K562 (cell line): Measurements from ENCODE around the gene CHCHD4. TPM values are rescaled to one million over a fixed set of nuclear protein-coding genes. Genes with fewer than 3 reads are reported as not detected.

Experiments
- AFF1 ChIP-seq, 2 experiments: fragments of 450-650 bp; IDR thresholded peaks; 2 replicates each; pipeline ENCODE4 v1.6.1; 2018; ENCODE audit warnings: mild to moderate bottlenecking in 2 of 2, low read depth in 1 of 2; ENCODE audit not compliant: partially characterized antibody in 2 of 2
- CHD1 ChIP-seq: fragments of 200-600 bp; sonication (generic); IDR thresholded peaks from one replicate; pipeline ENCODE4 v1.6.1; 2012; ENCODE audit warnings: mild to moderate bottlenecking, moderate library complexity, low read length, inconsistent platforms
- DDX20 ChIP-seq: fragments of 450-650 bp; IDR thresholded peaks from 2 replicates; pipeline ENCODE4 v1.6.1; 2016; ENCODE audit warnings: missing genetic modification characterization, low read depth, mild to moderate bottlenecking, missing compliant biosample characterization, moderate library complexity
- HMG20B ChIP-seq: fragments of 250-450 bp; sonication (Bioruptor Pico); IDR thresholded peaks from 2 replicates; pipeline ENCODE4 v1.5.0; 2021; ENCODE audit warnings: mild to moderate bottlenecking
- HSF4 ChIP-seq: fragments of 250-450 bp; sonication (Bioruptor Pico); IDR thresholded peaks from 2 replicates; pipeline ENCODE4 v2.1.2; 2022; ENCODE audit warnings: mild to moderate bottlenecking, moderate library complexity, borderline replicate concordance
- KDM4B ChIP-seq, 2 experiments: fragments of 450-650 bp in 1 of 2; sonication (generic) in 1 of 2; IDR thresholded peaks; 2 replicates each; pipeline ENCODE4 v1.6.1; 2016 to 2017; ENCODE audit warnings: borderline replicate concordance in 2 of 2, antibody characterized with exemption in 1 of 2, low read depth in 1 of 2, mild to moderate bottlenecking in 1 of 2
- LARP7 ChIP-seq: fragments of 450-650 bp; IDR thresholded peaks from 2 replicates; pipeline ENCODE4 v1.6.1; 2016
- MCM7 ChIP-seq, 2 experiments: fragments of 450-650 bp; IDR thresholded peaks; 2 replicates each; pipeline ENCODE4 v1.6.1; 2016 to 2018
- NCOA4 ChIP-seq: fragments of 450-650 bp; IDR thresholded peaks from 2 replicates; pipeline ENCODE4 v1.6.1; 2018; ENCODE audit warnings: mild to moderate bottlenecking; ENCODE audit not compliant: partially characterized antibody
- PHB2 ChIP-seq: fragments of 450-650 bp; IDR thresholded peaks from 2 replicates; pipeline ENCODE4 v1.6.1; 2017; ENCODE audit warnings: low read depth
- POU5F1 ChIP-seq: fragments of 150-350 bp; IDR thresholded peaks from 2 replicates; pipeline ENCODE4 v1.6.1; 2014; ENCODE audit warnings: borderline replicate concordance, low read length, low read depth, mild to moderate bottlenecking; ENCODE audit not compliant: partially characterized antibody
- RHOXF2B ChIP-seq: fragments of 250-450 bp; sonication (Bioruptor Pico); conservative IDR thresholded peaks from 2 replicates; pipeline ENCODE4 v1.5.1; 2021
- SRSF1 ChIP-seq: fragments of 200-400 bp; formaldehyde crosslinking; IDR thresholded peaks from 2 replicates; pipeline ENCODE4 v1.6.1; 2017; ENCODE audit warnings: mild to moderate bottlenecking, low read depth, low read length, moderate library complexity
- TCF7 ChIP-seq: sonication (generic); IDR thresholded peaks from 2 replicates; pipeline ENCODE4 v1.6.1; 2016; ENCODE audit warnings: antibody characterized with exemption, borderline replicate concordance
- TFE3 ChIP-seq: fragments of 450-650 bp; formaldehyde crosslinking; IDR thresholded peaks from 2 replicates; pipeline ENCODE4 v1.4.0; 2020; ENCODE audit warnings: mild to moderate bottlenecking, mixed read lengths
- ZBTB1 ChIP-seq: sonication (generic); formaldehyde crosslinking; IDR thresholded peaks from 2 replicates; pipeline ENCODE4 v1.8.1; 2023; ENCODE audit warnings: missing genetic modification reagents, low read depth, mild to moderate bottlenecking, borderline replicate concordance
- ZFPM2 ChIP-seq: fragments of 250-450 bp; sonication (Bioruptor Pico); IDR thresholded peaks from 2 replicates; pipeline ENCODE4 v1.5.1; 2022; ENCODE audit warnings: mild to moderate bottlenecking
- polyA plus RNA-seq, 8 experiments: library from polyadenylated mRNA; depleted of rRNA in 4 of 8; stranded (reverse) in 5 of 8; unstranded in 3 of 8; fragments of >200 nt; fragmentation: Nextera tagmentation in 2 of 8; fragmentation: Illumina TruSeq in 1 of 8; extraction: Ambion mirVana in 2 of 8; extraction: Trizol in 1 of 8; gene quantifications; 2 replicates each; pipeline versions ENCODE4 v1.2.1 to v1.2.3, GENCODE V29; 2011 to 2014; ENCODE audit warnings: inconsistent platforms in 1 of 8, missing spikeins in 1 of 8
- total RNA-seq, 7 experiments: library from RNA; depleted of rRNA in 6 of 7; stranded (reverse); fragments of >200 nt in 6 of 7; fragmentation: Illumina TruSeq in 2 of 7; extraction: Trizol in 2 of 7; gene quantifications; 2 replicates each; pipeline versions ENCODE4 v1.2.1 to v1.2.3, GENCODE V29; 2011 to 2021; ENCODE audit warnings: low replicate concordance in 1 of 7
- TF ChIP-seq, protein P1 (sequence below): fragments of 250-450 bp; sonication (Bioruptor Pico); IDR thresholded peaks from 2 replicates; pipeline ENCODE4 v1.4.0; 2020; ENCODE audit warnings: mild to moderate bottlenecking, moderate library complexity
- TF ChIP-seq, protein P2 (sequence below): fragments of 450-650 bp; IDR thresholded peaks from 2 replicates; pipeline ENCODE4 v1.7.0; 2016; ENCODE audit warnings: borderline replicate concordance

Gene CHCHD4
- total and polyA plus RNA-seq, 9 of the 15 experiments (the other 6 are each of a cell fraction or from before 2014, with no cell fraction given) = 55.4 to 225 (median 77.2) TPM

DNA sequence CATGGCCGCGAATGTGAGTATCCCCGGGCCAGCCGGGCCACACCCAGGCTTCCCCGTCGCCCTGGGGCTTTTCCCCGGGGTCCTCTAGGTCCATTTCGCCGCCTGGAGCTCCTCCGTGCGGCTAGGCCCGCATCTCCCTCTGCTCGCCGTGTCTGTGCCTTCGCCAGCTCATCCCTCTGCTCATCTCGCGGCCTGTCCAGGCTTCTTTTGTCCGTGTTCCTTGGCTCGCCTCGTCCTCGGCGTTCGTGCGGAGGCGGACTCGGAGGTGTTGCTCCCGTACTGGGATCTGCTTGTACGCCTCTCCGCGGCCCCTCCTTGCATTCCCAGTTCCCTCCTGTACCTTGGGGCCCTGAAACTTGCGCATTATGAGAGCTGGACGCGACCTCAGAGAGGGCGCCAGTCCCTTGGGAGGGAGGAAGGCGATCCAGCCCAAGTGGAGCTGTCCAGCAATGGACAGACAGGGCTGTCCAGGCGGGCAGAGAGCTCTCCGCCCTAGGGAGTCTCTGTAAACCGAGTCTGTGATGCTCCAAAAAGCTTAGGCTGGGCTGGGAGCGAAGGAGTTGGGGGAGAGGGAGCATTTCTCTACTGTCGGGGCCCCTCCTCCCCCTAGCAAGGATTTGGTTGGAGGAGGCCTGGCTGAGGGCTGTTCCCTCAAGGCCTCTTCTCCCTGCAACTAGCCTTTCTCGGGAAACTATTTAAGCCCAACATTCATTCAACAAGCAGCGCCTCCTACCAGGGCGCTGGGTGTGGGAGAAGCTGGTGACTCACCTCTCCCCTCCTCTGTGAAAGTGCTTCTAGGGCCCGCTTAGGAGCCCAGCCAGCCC, 735 bp upstream of the CHCHD4 start (continued):
- TF ChIP-seq, protein P1, sequence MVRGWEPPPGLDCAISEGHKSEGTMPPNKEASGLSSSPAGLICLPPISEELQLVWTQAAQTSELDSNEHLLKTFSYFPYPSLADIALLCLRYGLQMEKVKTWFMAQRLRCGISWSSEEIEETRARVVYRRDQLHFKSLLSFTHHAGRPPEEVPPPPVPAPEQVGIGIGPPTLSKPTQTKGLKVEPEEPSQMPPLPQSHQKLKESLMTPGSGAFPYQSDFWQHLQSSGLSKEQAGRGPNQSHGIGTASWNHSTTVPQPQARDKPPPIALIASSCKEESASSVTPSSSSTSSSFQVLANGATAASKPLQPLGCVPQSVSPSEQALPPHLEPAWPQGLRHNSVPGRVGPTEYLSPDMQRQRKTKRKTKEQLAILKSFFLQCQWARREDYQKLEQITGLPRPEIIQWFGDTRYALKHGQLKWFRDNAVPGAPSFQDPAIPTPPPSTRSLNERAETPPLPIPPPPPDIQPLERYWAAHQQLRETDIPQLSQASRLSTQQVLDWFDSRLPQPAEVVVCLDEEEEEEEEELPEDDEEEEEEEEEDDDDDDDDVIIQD (CRISPR knock-in tag) = no peak
- TF ChIP-seq SRSF1 = no peak
- TF ChIP-seq, protein P2, sequence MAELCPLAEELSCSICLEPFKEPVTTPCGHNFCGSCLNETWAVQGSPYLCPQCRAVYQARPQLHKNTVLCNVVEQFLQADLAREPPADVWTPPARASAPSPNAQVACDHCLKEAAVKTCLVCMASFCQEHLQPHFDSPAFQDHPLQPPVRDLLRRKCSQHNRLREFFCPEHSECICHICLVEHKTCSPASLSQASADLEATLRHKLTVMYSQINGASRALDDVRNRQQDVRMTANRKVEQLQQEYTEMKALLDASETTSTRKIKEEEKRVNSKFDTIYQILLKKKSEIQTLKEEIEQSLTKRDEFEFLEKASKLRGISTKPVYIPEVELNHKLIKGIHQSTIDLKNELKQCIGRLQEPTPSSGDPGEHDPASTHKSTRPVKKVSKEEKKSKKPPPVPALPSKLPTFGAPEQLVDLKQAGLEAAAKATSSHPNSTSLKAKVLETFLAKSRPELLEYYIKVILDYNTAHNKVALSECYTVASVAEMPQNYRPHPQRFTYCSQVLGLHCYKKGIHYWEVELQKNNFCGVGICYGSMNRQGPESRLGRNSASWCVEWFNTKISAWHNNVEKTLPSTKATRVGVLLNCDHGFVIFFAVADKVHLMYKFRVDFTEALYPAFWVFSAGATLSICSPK = no peak
- TF ChIP-seq TCF7 = no peak
- TF ChIP-seq ZFPM2 (CRISPR knock-in tag) = no peak
- TF ChIP-seq ZBTB1 = no peak
- TF ChIP-seq CHD1 = peak; percentile 58
- TF ChIP-seq NCOA4 = no peak
- TF ChIP-seq MCM7 (IDR thresholded peaks at IDR 0.05) = no peak
- peak in 1 of 2 experiments; percentile 97 for TF ChIP-seq AFF1 (IDR thresholded peaks at IDR 0.05; ENCODE audit: low read depth in 1 of 2, partially characterized antibody in 2 of 2)
- no peak for TF ChIP-seq LARP7
- TF ChIP-seq TFE3 (CRISPR knock-in tag) = no peak
- no peak for TF ChIP-seq HMG20B
- TF ChIP-seq POU5F1 = no peak
- no peak for TF ChIP-seq HSF4 (CRISPR knock-in tag)
- no peak for TF ChIP-seq PHB2
- TF ChIP-seq RHOXF2B (CRISPR knock-in tag) = no peak
- peak; percentile 36; the same call in 1 of the 2 replicates for TF ChIP-seq DDX20 (tag)
- TF ChIP-seq KDM4B (IDR thresholded peaks at IDR 0.05; ENCODE audit: borderline replicate concordance in 2 of 2, low read depth in 1 of 2) = no peak
